Measurements from ENCODE around the gene CHPT1.

DNA sequence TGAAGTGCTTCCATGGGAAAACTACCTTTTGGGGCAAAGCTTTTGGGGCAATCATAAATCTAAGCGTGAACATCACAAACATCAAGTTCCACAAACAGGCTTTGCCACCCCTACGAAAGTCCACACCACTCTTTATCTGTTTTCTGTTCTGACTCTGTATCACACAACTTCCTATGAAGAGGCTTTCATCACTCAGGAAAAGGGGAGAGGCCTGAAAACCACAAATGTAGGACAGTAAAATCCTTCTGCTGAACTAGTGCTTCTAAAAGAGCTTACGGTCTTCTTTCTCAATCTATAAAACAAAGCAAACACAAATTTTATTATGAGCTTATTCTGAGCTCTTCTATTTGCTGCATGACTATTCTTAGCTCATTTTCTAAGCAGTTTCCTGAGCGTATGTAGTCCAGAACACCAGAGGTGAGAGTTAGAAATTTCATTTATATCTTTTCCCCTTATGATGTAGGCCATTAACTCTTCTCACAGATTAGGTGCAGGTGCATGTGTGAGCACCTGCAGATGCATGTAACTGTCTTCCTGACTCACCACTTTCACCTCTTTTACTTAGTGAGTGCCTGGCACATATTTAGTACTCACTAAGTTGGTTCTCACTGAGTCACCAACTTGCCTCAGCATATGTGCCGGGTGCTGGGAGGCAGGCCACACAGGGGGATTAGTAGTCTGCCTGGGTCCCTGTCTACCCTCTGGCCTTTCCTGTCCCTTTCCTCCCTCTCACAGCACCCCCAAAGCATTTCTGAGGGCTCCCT is 74.8 kb downstream of the CHPT1 start:
- TF ChIP-seq, protein P1, sequence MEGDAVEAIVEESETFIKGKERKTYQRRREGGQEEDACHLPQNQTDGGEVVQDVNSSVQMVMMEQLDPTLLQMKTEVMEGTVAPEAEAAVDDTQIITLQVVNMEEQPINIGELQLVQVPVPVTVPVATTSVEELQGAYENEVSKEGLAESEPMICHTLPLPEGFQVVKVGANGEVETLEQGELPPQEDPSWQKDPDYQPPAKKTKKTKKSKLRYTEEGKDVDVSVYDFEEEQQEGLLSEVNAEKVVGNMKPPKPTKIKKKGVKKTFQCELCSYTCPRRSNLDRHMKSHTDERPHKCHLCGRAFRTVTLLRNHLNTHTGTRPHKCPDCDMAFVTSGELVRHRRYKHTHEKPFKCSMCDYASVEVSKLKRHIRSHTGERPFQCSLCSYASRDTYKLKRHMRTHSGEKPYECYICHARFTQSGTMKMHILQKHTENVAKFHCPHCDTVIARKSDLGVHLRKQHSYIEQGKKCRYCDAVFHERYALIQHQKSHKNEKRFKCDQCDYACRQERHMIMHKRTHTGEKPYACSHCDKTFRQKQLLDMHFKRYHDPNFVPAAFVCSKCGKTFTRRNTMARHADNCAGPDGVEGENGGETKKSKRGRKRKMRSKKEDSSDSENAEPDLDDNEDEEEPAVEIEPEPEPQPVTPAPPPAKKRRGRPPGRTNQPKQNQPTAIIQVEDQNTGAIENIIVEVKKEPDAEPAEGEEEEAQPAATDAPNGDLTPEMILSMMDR (IDR thresholded peaks at IDR 0.05 in 8 of 11, conservative IDR thresholded peaks at IDR 0.05 in 3 of 11): no peak
- TF ChIP-seq POLR2A (IDR thresholded peaks at IDR 0.05): no peak

All from spleen (tissue), 7 donors.